ENCODE measurements around the gene C16orf95. TPM values are rescaled to one million over a fixed set of nuclear protein-coding genes. Genes with fewer than 3 reads are reported as not detected.

The C16orf95 gene
- total RNA-seq, 2 experiments from 2014 or later, result 7.3 to 9.2 TPM

- Mint-ChIP-seq H3K4me3 (no peak overlapping the region), H3K27ac (no peak overlapping the region), H3K4me1 (no peaks in the 10 kb centered on the region), H3K36me3 (ENCODE audit: low read depth) (peaks cover 14% of the 10 kb centered on the region), H3K9me3 (no peaks in the 10 kb centered on the region), H3K27me3 (no peaks in the 10 kb centered on the region)
- ChIA-PET POLR2A (interaction anchor here (0.5 kb wide), 1 partner anchor 13 kb away, joined by 3 read pairs; no protein-coding TSS in a partner anchor), CTCF (interaction anchor here (0.9 to 1.1 kb wide), 2 partner anchors 25 kb away, joined by 3 read pairs; no protein-coding TSS in a partner anchor)
- DNase-seq, result no peak
Measured at GRCh38 chr16:87356491-87356853, 39.3 kb upstream of the C16orf95 start.

- Mint-ChIP-seq H3K36me3 (ENCODE audit: low read depth) (peaks cover 10% of the 10 kb centered on the region), H3K9me3 (no peaks in the 10 kb centered on the region), H3K4me3 (no peak overlapping the region), H3K27ac (no peak overlapping the region), H3K4me1 (peaks cover 2% of the 10 kb centered on the region), H3K27me3 (no peaks in the 10 kb centered on the region)
- no peak for DNase-seq
- POLR2A ChIA-PET, result no interaction called here
- CTCF ChIA-PET, result no interaction called here
Measured at GRCh38 chr16:87353613-87354012, 36.4 kb upstream of the C16orf95 start.

- ChIA-PET POLR2A (no interaction called here), CTCF (no interaction called here)
- no peaks in the 10 kb centered on the region for H3K9me3 Mint-ChIP-seq
- peaks cover 2% of the 10 kb centered on the region for H3K4me1 Mint-ChIP-seq
- H3K36me3 Mint-ChIP-seq (ENCODE audit: low read depth), result peaks cover 11% of the 10 kb centered on the region
- no peak overlapping the region for H3K27ac Mint-ChIP-seq
- DNase-seq, result no peak
- H3K27me3 Mint-ChIP-seq, result no peaks in the 10 kb centered on the region
- H3K4me3 Mint-ChIP-seq, result no peak overlapping the region
Measured at GRCh38 chr16:87352818-87353217, 35.6 kb upstream of the C16orf95 start.

GRCh38 chr16:87351320-87351698 lies 34.1 kb upstream of the C16orf95 start:
- Mint-ChIP-seq H3K9me3 (no peaks in the 10 kb centered on the region), H3K27me3 (no peaks in the 10 kb centered on the region), H3K36me3 (ENCODE audit: low read depth) (peaks cover 13% of the 10 kb centered on the region), H3K4me1 (peaks cover 2% of the 10 kb centered on the region), H3K27ac (no peak overlapping the region), H3K4me3 (no peak overlapping the region)
- POLR2A ChIA-PET, result no interaction called here
- DNase-seq, result no peak
- CTCF ChIA-PET, result no interaction called here

GRCh38 chr16:87350681-87351319 lies 33.6 kb upstream of the C16orf95 start:
- peaks cover 6% of the 10 kb centered on the region for H3K4me1 Mint-ChIP-seq

GRCh38 chr16:87350031-87350430 lies 32.8 kb upstream of the C16orf95 start:
- H3K4me3 Mint-ChIP-seq, result no peak overlapping the region
- peaks cover 12% of the 10 kb centered on the region for H3K4me1 Mint-ChIP-seq
- ChIA-PET POLR2A (no interaction called here), CTCF (interaction anchor here (0.6 kb wide), 1 partner anchor 18 kb away, joined by 4 read pairs; no protein-coding TSS in a partner anchor)
- no peaks in the 10 kb centered on the region for H3K9me3 Mint-ChIP-seq
- H3K36me3 Mint-ChIP-seq (ENCODE audit: low read depth), result peaks cover 21% of the 10 kb centered on the region
- no peak for DNase-seq
- no peak overlapping the region for H3K27ac Mint-ChIP-seq
- H3K27me3 Mint-ChIP-seq, result no peaks in the 10 kb centered on the region

More at GRCh38 chr16:87350681-87351319, 33.6 kb upstream of the C16orf95 start:
- ChIA-PET POLR2A (no interaction called here), CTCF (no interaction called here)
- Mint-ChIP-seq H3K27me3 (no peaks in the 10 kb centered on the region), H3K9me3 (no peaks in the 10 kb centered on the region), H3K4me3 (no peak overlapping the region), H3K27ac (no peak overlapping the region), H3K36me3 (ENCODE audit: low read depth) (peaks cover 15% of the 10 kb centered on the region)
- no peak for DNase-seq

- H3K36me3 Mint-ChIP-seq (ENCODE audit: low read depth), result peaks cover 21% of the 10 kb centered on the region
- DNase-seq, result no peak
- ChIA-PET POLR2A (no interaction called here), CTCF (interaction anchor here (0.9 to 1.2 kb wide), 2 partner anchors 17 to 35 kb away, joined by 4 to 5 read pairs; partner anchors contain the start of gene FBXO31)
- no peaks in the 10 kb centered on the region for H3K27me3 Mint-ChIP-seq
- peaks cover 12% of the 10 kb centered on the region for H3K4me1 Mint-ChIP-seq
- no peak overlapping the region for H3K4me3 Mint-ChIP-seq
- no peak overlapping the region for H3K27ac Mint-ChIP-seq
- no peaks in the 10 kb centered on the region for H3K9me3 Mint-ChIP-seq
Measured at GRCh38 chr16:87348616-87349157, 31.5 kb upstream of the C16orf95 start.

GRCh38 chr16:87347932-87348615 lies 30.9 kb upstream of the C16orf95 start:
- no peaks in the 10 kb centered on the region for H3K27me3 Mint-ChIP-seq
- POLR2A ChIA-PET, result no interaction called here
- peak overlapping the region; percentile 68 for H3K27ac Mint-ChIP-seq
- no peaks in the 10 kb centered on the region for H3K9me3 Mint-ChIP-seq
- CTCF ChIA-PET, result interaction anchor here (0.9 to 1.2 kb wide), 2 partner anchors 16 to 36 kb away, joined by 4 to 5 read pairs; partner anchors contain the start of gene FBXO31
- peaks cover 21% of the 10 kb centered on the region for H3K36me3 Mint-ChIP-seq (ENCODE audit: low read depth)
- no peak overlapping the region for H3K4me3 Mint-ChIP-seq
- H3K4me1 Mint-ChIP-seq, result peaks cover 12% of the 10 kb centered on the region
- DNase-seq, result no peak

- Mint-ChIP-seq H3K36me3 (ENCODE audit: low read depth) (peaks cover 33% of the 10 kb centered on the region), H3K27me3 (no peaks in the 10 kb centered on the region), H3K4me3 (no peak overlapping the region), H3K27ac (no peak overlapping the region), H3K9me3 (no peaks in the 10 kb centered on the region), H3K4me1 (peaks cover 12% of the 10 kb centered on the region)
- POLR2A ChIA-PET, result no interaction called here
- CTCF ChIA-PET, result no interaction called here
- DNase-seq, result no peak
Measured at GRCh38 chr16:87346517-87347060, 29.4 kb upstream of the C16orf95 start.

- H3K27ac Mint-ChIP-seq, result peak overlapping the region; percentile 95
- H3K9me3 Mint-ChIP-seq, result no peaks in the 10 kb centered on the region
- peaks cover 35% of the 10 kb centered on the region for H3K36me3 Mint-ChIP-seq (ENCODE audit: low read depth)
- no peaks in the 10 kb centered on the region for H3K27me3 Mint-ChIP-seq
- no peak for DNase-seq
- H3K4me3 Mint-ChIP-seq, result peak overlapping the region; percentile 64
- peaks cover 14% of the 10 kb centered on the region for H3K4me1 Mint-ChIP-seq
- CTCF ChIA-PET, result interaction anchor here (1.0 kb wide), 1 partner anchor 13 kb away, joined by 4 read pairs; no protein-coding TSS in a partner anchor
- POLR2A ChIA-PET, result no interaction called here
Measured at GRCh38 chr16:87345726-87346424, 28.7 kb upstream of the C16orf95 start.

GRCh38 chr16:87344931-87345631 lies 27.9 kb upstream of the C16orf95 start:
- DNase-seq, result peak; percentile 70
- CTCF ChIA-PET, result interaction anchor here (1.0 kb wide), 1 partner anchor 12 kb away, joined by 4 read pairs; no protein-coding TSS in a partner anchor
- POLR2A ChIA-PET, result interaction anchor here (0.6 kb wide), 1 partner anchor 421 kb away, joined by 3 read pairs; the partner anchor contains the start of gene KLHDC4
- Mint-ChIP-seq H3K27me3 (no peaks in the 10 kb centered on the region), H3K27ac (peak overlapping the region; percentile 95), H3K9me3 (no peaks in the 10 kb centered on the region), H3K4me3 (peak overlapping the region; percentile 64), H3K36me3 (ENCODE audit: low read depth) (peaks cover 37% of the 10 kb centered on the region), H3K4me1 (peaks cover 16% of the 10 kb centered on the region)

GRCh38 chr16:87344165-87344930 lies 27.2 kb upstream of the C16orf95 start:
- ChIA-PET CTCF (no interaction called here), POLR2A (no interaction called here)
- peak overlapping the region; percentile 27 for H3K4me3 Mint-ChIP-seq
- peaks cover 34% of the 10 kb centered on the region for H3K36me3 Mint-ChIP-seq (ENCODE audit: low read depth)
- H3K27ac Mint-ChIP-seq, result peak overlapping the region; percentile 54
- no peaks in the 10 kb centered on the region for H3K9me3 Mint-ChIP-seq
- peaks cover 14% of the 10 kb centered on the region for H3K4me1 Mint-ChIP-seq
- H3K27me3 Mint-ChIP-seq, result no peaks in the 10 kb centered on the region
- DNase-seq, result no peak
